B cell (primary cell): ENCODE measurements around the gene NRAP. TPM values are rescaled to one million over a fixed set of nuclear protein-coding genes. Genes with fewer than 3 reads are reported as not detected.

Experiments
- ATAC-seq: fragments of 200-7000 bp; cut with Tn5 transposase; one replicate; pipeline ENCODE4 v1.10.0; 2021; ENCODE audit warnings: low read depth, mild to moderate bottlenecking, moderate number of reproducible peaks, moderate library complexity
- CTCF ChIA-PET: fragments of 350-600 bp; sonication (Branson Sonifier 250); formaldehyde crosslinking; loops from one replicate; lab custom pipeline; 2021; ENCODE audit warnings: antibody characterized with exemption, inconsistent platforms; lab: Charles Lee
- POLR2A ChIA-PET: fragments of 350-600 bp; sonication (Branson Sonifier 250); formaldehyde crosslinking; loops from one replicate; lab custom pipeline; 2021; ENCODE audit warnings: antibody characterized with exemption; lab: Charles Lee
- DNase-seq: peaks from one replicate; pipeline ENCODE4 v3.0.0; 2013
- H2AFZ ChIP-seq: 2 replicates; pipeline ENCODE4 v1.6.1; 2012; ENCODE audit warnings: mild to moderate bottlenecking, low read depth, low read length; ENCODE audit not compliant: insufficient read depth, poor library complexity, severe bottlenecking
- H3K27ac ChIP-seq, 2 donors: 1 replicate in 1 of 2; 2 replicates in 1 of 2; pipeline ENCODE4 v1.5.1; 2012 to 2013; ENCODE audit warnings: low read length in 2 of 2, mild to moderate bottlenecking in 2 of 2, moderate library complexity in 1 of 2
- H3K27me3 ChIP-seq, 4 experiments: fragments of 200-600 bp in 1 of 4; sonication (generic) in 1 of 4; replicated peaks in 1 of 4; 1 replicate in 2 of 4; 2 replicates in 2 of 4; pipeline versions ENCODE4 v1.6.1 to v1.7.0; 2013 to 2016; ENCODE audit warnings: low read length in 3 of 4, mild to moderate bottlenecking in 2 of 4, mixed read lengths in 1 of 4, moderate library complexity in 1 of 4; ENCODE audit not compliant: insufficient read depth in 4 of 4, control insufficient read depth in 3 of 4; ENCODE audit errors: control extremely low read depth in 1 of 4
- H3K36me3 ChIP-seq, 2 experiments: replicated peaks in 1 of 2; 1 replicate in 1 of 2; 2 replicates in 1 of 2; pipeline versions ENCODE4 v1.6.1 to v1.7.1; 2013; ENCODE audit warnings: low read length in 1 of 2; ENCODE audit not compliant: insufficient read depth in 2 of 2, control insufficient read depth in 1 of 2; ENCODE audit errors: control extremely low read depth in 1 of 2, extremely low read depth in 1 of 2
- H3K4me1 ChIP-seq, 2 donors: fragments of 200-600 bp in 1 of 2; sonication (generic) in 1 of 2; 1 replicate in 1 of 2; 2 replicates in 1 of 2; pipeline versions ENCODE4 v1.5.1 to v1.6.1; 2013 to 2017; ENCODE audit warnings: low read length in 2 of 2; ENCODE audit not compliant: control insufficient read depth in 2 of 2, insufficient read depth in 2 of 2
- H3K4me2 ChIP-seq: replicated peaks from 2 replicates; pipeline ENCODE3; 2012; ENCODE audit warnings: mild to moderate bottlenecking, low read depth, low read length; ENCODE audit not compliant: poor library complexity, severe bottlenecking
- H3K4me3 ChIP-seq, 5 experiments: fragments of 200-600 bp in 1 of 5; sonication (generic) in 1 of 5; 1 replicate in 3 of 5; 2 replicates in 2 of 5; pipeline versions ENCODE4 v1.5.1 to v1.7.0; 2011 to 2016; ENCODE audit warnings: low read length in 4 of 5, mild to moderate bottlenecking in 4 of 5, low read depth in 2 of 5, control low read depth in 1 of 5, moderate library complexity in 1 of 5; ENCODE audit not compliant: insufficient read depth in 1 of 5; ENCODE audit errors: control extremely low read depth in 1 of 5, extremely low read depth in 1 of 5
- H3K79me2 ChIP-seq: fragments of 200-600 bp; sonication (generic); one replicate; pipeline ENCODE4 v1.6.0; 2016; ENCODE audit warnings: low read length; ENCODE audit not compliant: control insufficient read depth, insufficient read depth
- H3K9ac ChIP-seq: fragments of 200-600 bp; sonication (generic); 2 replicates; pipeline ENCODE4 v1.6.1; 2017; ENCODE audit warnings: mild to moderate bottlenecking, low read length, moderate library complexity
- H3K9me3 ChIP-seq, 3 donors: one replicate each; pipeline versions ENCODE4 v1.6.1 to v1.7.1; 2013; ENCODE audit warnings: low read length in 2 of 3; ENCODE audit not compliant: control insufficient read depth in 2 of 3, insufficient read depth in 1 of 3; ENCODE audit errors: control extremely low read depth in 1 of 3
- H4K20me1 ChIP-seq: 2 replicates; pipeline ENCODE4 v1.6.0; 2012; ENCODE audit warnings: mild to moderate bottlenecking, low read length; ENCODE audit not compliant: insufficient read depth, control insufficient read depth, poor library complexity, severe bottlenecking
- H3K27ac Mint-ChIP-seq: one replicate; pipeline ENCODE4 v1.8.0; 2021; ENCODE audit warnings: mixed read lengths
- H3K27me3 Mint-ChIP-seq: one replicate; pipeline ENCODE4 v1.8.0; 2021; ENCODE audit warnings: mixed read lengths
- H3K4me1 Mint-ChIP-seq: one replicate; pipeline ENCODE4 v1.8.0; 2021; ENCODE audit warnings: mixed read lengths
- H3K4me3 Mint-ChIP-seq: one replicate; pipeline ENCODE4 v1.8.0; 2021; ENCODE audit warnings: mixed read lengths
- H3K9me3 Mint-ChIP-seq: one replicate; pipeline ENCODE4 v1.8.0; 2022; ENCODE audit warnings: mixed read lengths; ENCODE audit not compliant: insufficient read depth
- CTCF ChIP-seq: fragments of 200-600 bp; IDR thresholded peaks from one replicate; pipeline ENCODE4 v1.8.0; 2022; ENCODE audit warnings: antibody characterized with exemption, mild to moderate bottlenecking
- EZH2 ChIP-seq: IDR thresholded peaks from 2 replicates; pipeline ENCODE4 v1.6.1; 2012; ENCODE audit warnings: borderline replicate concordance, low read depth, mild to moderate bottlenecking, moderate library complexity, low read length; ENCODE audit not compliant: insufficient read depth, poor library complexity, severe bottlenecking
- WGBS: methylation state at CpG from one replicate; pipeline ENCODE4 v1.1.5; 2013; ENCODE audit warnings: missing lambda C conversion rate; ENCODE audit not compliant: insufficient coverage; 5-methylcytosine and 5-hydroxymethylcytosine counted together
- intact Hi-C: fragments of 100-400 bp; cut with micrococcal nuclease; formaldehyde crosslinking; loops from one replicate; pipeline ENCODE4 v1.10.0; 2022
- polyA plus RNA-seq: library from polyadenylated mRNA; depleted of rRNA; stranded (reverse); fragments of >200 nt; gene quantifications from 2 replicates; pipeline ENCODE4 v1.2.3, GENCODE V29; 2012
- total RNA-seq, 2 donors: library from RNA; stranded (reverse); fragments of 120-200 nt in 1 of 2; gene quantifications; 1 replicate in 1 of 2; 2 replicates in 1 of 2; pipeline versions ENCODE4 v1.2.3 to v1.2.4, GENCODE V29; 2013 to 2022

NRAP gene
- total and polyA plus RNA-seq, 2 donors (not counting 1 experiment from before 2014, with no cell fraction given), result not detected

DNA sequence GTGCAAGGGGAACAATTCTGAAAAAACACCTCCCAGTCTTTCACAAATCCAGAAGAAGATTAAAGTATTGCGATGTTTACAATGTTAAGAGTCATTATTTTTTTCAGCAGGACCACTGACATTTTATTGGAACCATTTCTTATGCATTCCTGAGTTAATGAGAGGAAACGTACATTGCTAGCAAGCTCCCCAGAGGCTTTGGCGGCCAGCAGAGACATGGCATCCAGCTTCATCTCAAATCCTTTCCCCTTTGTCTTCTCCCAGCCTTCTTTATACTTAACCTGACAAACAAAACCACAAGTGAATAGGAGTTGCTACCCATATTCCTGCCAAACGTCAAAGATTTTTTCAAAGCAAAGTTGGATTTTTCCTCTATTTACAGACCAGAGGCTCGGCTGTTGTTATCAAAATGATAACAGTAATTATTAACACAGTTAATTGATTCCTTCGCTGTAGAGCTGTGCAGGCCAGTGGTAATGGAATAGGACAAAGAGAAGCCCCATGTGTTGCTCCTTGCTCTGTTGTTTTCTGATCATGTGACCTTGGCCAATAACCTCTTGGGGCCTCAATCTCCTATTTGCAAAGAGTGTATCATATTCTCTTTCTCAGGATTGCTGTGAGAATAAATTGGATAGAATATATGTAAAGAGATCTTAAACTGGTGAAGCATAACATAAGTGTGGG, 32.0 kb downstream of the NRAP start:
- no peak overlapping the region for H3K27ac Mint-ChIP-seq
- H3K4me1 ChIP-seq, result no peaks in the 10 kb centered on the region
- no peak overlapping the region for H3K4me2 ChIP-seq
- H3K4me1 Mint-ChIP-seq, result no peaks in the 10 kb centered on the region
- no peak overlapping the region for H3K4me3 ChIP-seq
- DNase-seq (no peak), ATAC-seq (no peak)
- H3K27me3 Mint-ChIP-seq, result peaks cover 28% of the 10 kb centered on the region
- ChIA-PET CTCF (no interaction called here), POLR2A (no interaction called here)
- H3K9ac ChIP-seq, result no peak overlapping the region
- H3K27me3 ChIP-seq, result peaks cover 0 to 7% (median 0%) of the 10 kb centered on the region in 4 experiments
- no peak overlapping the region for H3K27ac ChIP-seq
- intact Hi-C loops, result no loop called here
- no peaks in the 10 kb centered on the region for H4K20me1 ChIP-seq
- H2AFZ ChIP-seq, result no peak overlapping the region
- WGBS, result 89% methylated on average over 1 of the region's 6 CpGs
- H3K36me3 ChIP-seq, result no peaks in the 10 kb centered on the region
- H3K4me3 Mint-ChIP-seq, result no peak overlapping the region
- H3K79me2 ChIP-seq, result no peaks in the 10 kb centered on the region
- TF ChIP-seq CTCF, result no peak
- TF ChIP-seq EZH2, result no peak
- no peaks in the 10 kb centered on the region for H3K9me3 Mint-ChIP-seq
- no peaks in the 10 kb centered on the region for H3K9me3 ChIP-seq

GRCh38 chr10:113630929-113631533, 32.8 kb downstream of the NRAP start:
- Histone ChIP-seq H3K9me3 (no peaks in the 10 kb centered on the region), H3K27ac (no peak overlapping the region), H3K27me3 (peaks cover 0 to 6% (median 0%) of the 10 kb centered on the region in 4 experiments), H3K79me2 (no peaks in the 10 kb centered on the region), H3K9ac (no peak overlapping the region), H3K4me1 (no peaks in the 10 kb centered on the region), H2AFZ (no peak overlapping the region), H3K4me3 (no peak overlapping the region), H3K4me2 (no peak overlapping the region), H3K36me3 (no peaks in the 10 kb centered on the region), H4K20me1 (no peaks in the 10 kb centered on the region)
- Mint-ChIP-seq H3K4me3 (no peak overlapping the region), H3K4me1 (no peaks in the 10 kb centered on the region), H3K27ac (no peak overlapping the region), H3K27me3 (peaks cover 28% of the 10 kb centered on the region), H3K9me3 (no peaks in the 10 kb centered on the region)
- POLR2A ChIA-PET, result no interaction called here
- WGBS, result 96% methylated on average over 5 of the region's 5 CpGs
- DNase-seq (no peak), ATAC-seq (no peak)
- CTCF ChIA-PET, result no interaction called here
- intact Hi-C loops, result no loop called here
- no peak for TF ChIP-seq CTCF
- TF ChIP-seq EZH2, result no peak
